HT-29 (cell line): Measurements from ENCODE around the gene HNF4A. TPM values are rescaled to one million over a fixed set of nuclear protein-coding genes. Genes with fewer than 3 reads are reported as not detected.
"Not testable (repeated sequence)": the region's sequence is repeated elsewhere in the genome, so short reads cannot be mapped to it uniquely, and the experiment has no call there.

Experiments used
- DNase-seq: peaks from one replicate; pipeline ENCODE4 v3.0.0-alpha.2; 2015; ENCODE audit warnings: low spot score
- total RNA-seq: library from RNA; depleted of rRNA; stranded (reverse); fragments of >200 nt; shearing (Covaris generic); gene quantifications from 2 replicates; pipeline ENCODE4 v1.2.3, GENCODE V29; 2014

The HNF4A gene
- total RNA-seq, 1 experiment from 2014 or later = 63.8 TPM

GRCh38 chr20:44345147-44345546 lies 10.4 kb upstream of the HNF4A start:
- DNase-seq = no peak

GRCh38 chr20:44345941-44346340 lies 9.6 kb upstream of the HNF4A start:
- not testable (repeated sequence) for DNase-seq

- DNase-seq = no peak
Observed at GRCh38 chr20:44348168-44348659, 7.3 kb upstream of the HNF4A start.

- DNase-seq = no peak
Observed at GRCh38 chr20:44349349-44349748, 6.2 kb upstream of the HNF4A start.

GRCh38 chr20:44350567-44350966 lies 4.9 kb upstream of the HNF4A start:
- no peak for DNase-seq

- DNase-seq = peak; percentile 90
Observed at GRCh38 chr20:44354979-44355497, 461 bp upstream of the HNF4A start.

- DNase-seq = no peak
Observed at GRCh38 chr20:44356353-44356723, 839 bp downstream of the HNF4A start.

GRCh38 chr20:44357020-44357419 lies 1.5 kb downstream of the HNF4A start:
- DNase-seq = no peak

GRCh38 chr20:44357555-44358125 lies 2.1 kb downstream of the HNF4A start:
- no peak for DNase-seq

GRCh38 chr20:44358776-44359175 lies 3.3 kb downstream of the HNF4A start:
- no peak for DNase-seq

GRCh38 chr20:44360221-44360620 lies 4.7 kb downstream of the HNF4A start:
- DNase-seq = no peak

GRCh38 chr20:44361021-44361420 lies 5.5 kb downstream of the HNF4A start:
- no peak for DNase-seq

- no peak for DNase-seq
Observed at GRCh38 chr20:44362466-44362940, 7.0 kb downstream of the HNF4A start.

- no peak for DNase-seq
Observed at GRCh38 chr20:44364068-44364467, 8.6 kb downstream of the HNF4A start.

- DNase-seq = no peak
Observed at GRCh38 chr20:44364780-44365179, 9.3 kb downstream of the HNF4A start.

- no peak for DNase-seq
Observed at GRCh38 chr20:44367746-44368145, 12.2 kb downstream of the HNF4A start.

- DNase-seq = peak; percentile 73
Observed at GRCh38 chr20:44370639-44371218, 15.2 kb downstream of the HNF4A start.

GRCh38 chr20:44382641-44383040 lies 27.1 kb downstream of the HNF4A start:
- no peak for DNase-seq

- peak; percentile 93 for DNase-seq
Observed at GRCh38 chr20:44384423-44385027, 29.0 kb downstream of the HNF4A start.

- DNase-seq = peak; percentile 88
Observed at GRCh38 chr20:44388466-44389023, 33.0 kb downstream of the HNF4A start.

GRCh38 chr20:44389871-44390270 lies 34.4 kb downstream of the HNF4A start:
- no peak for DNase-seq

- no peak for DNase-seq
Observed at GRCh38 chr20:44390280-44390679, 34.8 kb downstream of the HNF4A start.
